ENCODE measurements around the gene BDH2. TPM values are rescaled to one million over a fixed set of nuclear protein-coding genes. Genes with fewer than 3 reads are reported as not detected.

BDH2 gene
- total RNA-seq, 1 experiment from 2014 or later, result 10.1 TPM

DNA sequence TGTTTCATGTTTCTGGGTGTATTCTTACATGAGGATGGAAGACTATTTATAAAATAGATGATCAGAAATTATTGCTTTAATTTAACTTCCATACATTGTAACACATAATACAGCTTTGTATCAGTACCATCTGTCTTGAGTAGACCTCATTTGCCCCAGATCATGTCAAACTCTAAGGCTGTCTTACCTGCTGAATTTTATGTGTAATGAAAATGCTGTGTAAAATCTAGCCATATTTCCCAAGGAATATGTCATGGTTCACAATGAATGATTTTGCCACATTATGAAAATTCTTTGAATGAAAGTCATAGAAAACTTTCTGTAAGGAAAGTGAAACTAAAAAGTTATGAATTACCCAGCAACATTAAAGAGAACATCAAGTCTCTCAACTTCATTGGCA is 7.4 kb downstream of the BDH2 start:
- Histone ChIP-seq H4K20me1 (ENCODE audit: insufficient read depth) (no peaks in the 10 kb centered on the region), H3K9me3 (ENCODE audit: insufficient read depth, low read depth) (no peaks in the 10 kb centered on the region), H3K27me3 (ENCODE audit: insufficient read depth, low read depth) (no peaks in the 10 kb centered on the region), H3K79me2 (ENCODE audit: low read depth) (no peaks in the 10 kb centered on the region), H2AFZ (no peak overlapping the region), H3K4me2 (no peak overlapping the region), H3K27ac (no peak overlapping the region), H3K4me3 (no peak overlapping the region), H3K36me3 (ENCODE audit: low read depth) (no peaks in the 10 kb centered on the region), H3K9me2 (ENCODE audit: insufficient read depth) (no peaks in the 10 kb centered on the region), H3K4me1 (replicated peaks; ENCODE audit: insufficient read depth) (no peaks in the 10 kb centered on the region), H3F3A (ENCODE audit: insufficient read depth, low read depth) (no peaks in the 10 kb centered on the region)
- TF ChIP-seq EZH2 (IDR thresholded peaks at IDR 0.05; ENCODE audit: low read depth), result no peak
- TF ChIP-seq, protein P1, sequence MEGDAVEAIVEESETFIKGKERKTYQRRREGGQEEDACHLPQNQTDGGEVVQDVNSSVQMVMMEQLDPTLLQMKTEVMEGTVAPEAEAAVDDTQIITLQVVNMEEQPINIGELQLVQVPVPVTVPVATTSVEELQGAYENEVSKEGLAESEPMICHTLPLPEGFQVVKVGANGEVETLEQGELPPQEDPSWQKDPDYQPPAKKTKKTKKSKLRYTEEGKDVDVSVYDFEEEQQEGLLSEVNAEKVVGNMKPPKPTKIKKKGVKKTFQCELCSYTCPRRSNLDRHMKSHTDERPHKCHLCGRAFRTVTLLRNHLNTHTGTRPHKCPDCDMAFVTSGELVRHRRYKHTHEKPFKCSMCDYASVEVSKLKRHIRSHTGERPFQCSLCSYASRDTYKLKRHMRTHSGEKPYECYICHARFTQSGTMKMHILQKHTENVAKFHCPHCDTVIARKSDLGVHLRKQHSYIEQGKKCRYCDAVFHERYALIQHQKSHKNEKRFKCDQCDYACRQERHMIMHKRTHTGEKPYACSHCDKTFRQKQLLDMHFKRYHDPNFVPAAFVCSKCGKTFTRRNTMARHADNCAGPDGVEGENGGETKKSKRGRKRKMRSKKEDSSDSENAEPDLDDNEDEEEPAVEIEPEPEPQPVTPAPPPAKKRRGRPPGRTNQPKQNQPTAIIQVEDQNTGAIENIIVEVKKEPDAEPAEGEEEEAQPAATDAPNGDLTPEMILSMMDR (conservative IDR thresholded peaks at IDR 0.05), result no peak
- ChIA-PET CTCF (interaction anchor here (0.7 kb wide), 1 partner anchor 54 kb away, joined by 3 read pairs; no protein-coding TSS in a partner anchor), POLR2A (ENCODE audit: unreplicated experiment) (no interaction called here)
- intact Hi-C loops (cut with micrococcal nuclease; ENCODE audit: unreplicated experiment), result loop anchor here (5.0 to 10.0 kb wide), 4 partner anchors 470 to 827 kb away; partner anchors contain the start of gene SLC39A8
- DNase-seq, result no peak
- no TSS peak for BruUV-seq (replicated peaks)

DNA sequence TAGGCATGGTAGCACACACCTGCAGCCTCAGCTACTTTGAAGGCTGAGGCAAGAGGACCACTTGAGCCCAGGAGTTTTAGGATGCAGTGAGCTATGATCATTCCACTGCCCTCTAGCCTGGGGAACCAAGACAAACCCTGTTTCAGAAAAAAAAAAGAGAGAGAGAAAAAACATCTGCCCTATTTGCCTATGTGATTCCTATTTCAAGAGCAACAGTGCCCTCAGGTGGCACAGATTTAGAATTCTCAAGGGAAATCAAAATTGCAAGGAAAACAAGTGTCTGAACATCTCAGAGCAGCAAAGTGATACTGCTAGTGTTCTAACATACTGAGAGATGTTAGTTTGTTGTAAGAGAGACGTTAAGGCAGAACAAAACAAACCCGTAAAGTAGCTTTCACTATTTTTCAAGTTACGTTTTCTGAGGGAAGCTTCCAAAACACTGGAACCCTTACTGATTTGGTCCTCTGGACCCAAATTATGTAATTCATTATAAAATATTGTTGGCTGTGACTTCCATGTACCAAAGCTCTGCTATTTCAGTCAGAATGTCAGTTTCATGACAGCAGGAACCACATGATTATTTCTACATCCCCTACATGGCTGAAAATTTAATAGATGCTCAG is 7.9 kb downstream of the BDH2 start:
- no peak for TF ChIP-seq EZH2 (IDR thresholded peaks at IDR 0.05; ENCODE audit: low read depth)
- TF ChIP-seq, protein P1 (conservative IDR thresholded peaks at IDR 0.05), result peak; percentile 72
- CTCF ChIA-PET, result interaction anchor here (0.6 to 0.7 kb wide), 4 partner anchors 53 to 661 kb away, joined by 3 to 10 read pairs (median 3); no protein-coding TSS in a partner anchor
- H3F3A ChIP-seq (ENCODE audit: insufficient read depth, low read depth), result no peaks in the 10 kb centered on the region
- BruUV-seq (replicated peaks), result no TSS peak
- H3K27me3 ChIP-seq (ENCODE audit: insufficient read depth, low read depth), result no peaks in the 10 kb centered on the region
- intact Hi-C loops (cut with micrococcal nuclease; ENCODE audit: unreplicated experiment), result loop anchor here (5.0 to 10.0 kb wide), 4 partner anchors 469 to 827 kb away; partner anchors contain the start of gene SLC39A8
- POLR2A ChIA-PET (ENCODE audit: unreplicated experiment), result no interaction called here
- no peak overlapping the region for H2AFZ ChIP-seq
- H3K4me2 ChIP-seq, result no peak overlapping the region
- H3K36me3 ChIP-seq (ENCODE audit: low read depth), result no peaks in the 10 kb centered on the region
- no peaks in the 10 kb centered on the region for H3K4me1 ChIP-seq (replicated peaks; ENCODE audit: insufficient read depth)
- no peaks in the 10 kb centered on the region for H4K20me1 ChIP-seq (ENCODE audit: insufficient read depth)
- H3K79me2 ChIP-seq (ENCODE audit: low read depth), result no peaks in the 10 kb centered on the region
- no peaks in the 10 kb centered on the region for H3K9me3 ChIP-seq (ENCODE audit: insufficient read depth, low read depth)
- peak; percentile 17 to 57 for DNase-seq
- H3K27ac ChIP-seq, result no peak overlapping the region
- no peaks in the 10 kb centered on the region for H3K9me2 ChIP-seq (ENCODE audit: insufficient read depth)
- H3K4me3 ChIP-seq, result no peak overlapping the region

DNA sequence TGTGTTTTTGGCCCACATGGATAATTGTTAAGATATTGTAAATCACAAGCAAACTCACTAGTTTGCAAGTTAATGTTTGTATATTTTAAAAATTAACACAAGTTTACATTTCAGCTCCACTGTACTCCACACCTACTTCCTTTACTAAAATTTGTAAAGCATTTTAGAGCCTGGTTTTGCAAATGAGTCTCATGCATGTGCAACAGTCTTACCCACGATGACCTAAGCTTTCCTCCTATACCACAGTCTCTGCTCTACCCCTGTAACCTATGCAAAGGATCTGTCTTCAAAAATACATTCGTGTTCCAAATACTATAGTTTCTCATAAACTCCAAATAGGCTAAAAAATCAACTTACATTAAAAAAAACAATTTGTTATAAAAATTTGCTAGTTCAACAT is 10.2 kb downstream of the BDH2 start:
- Histone ChIP-seq H2AFZ (no peak overlapping the region), H3K9me3 (ENCODE audit: insufficient read depth, low read depth) (no peaks in the 10 kb centered on the region), H3K4me2 (no peak overlapping the region), H3K79me2 (ENCODE audit: low read depth) (no peaks in the 10 kb centered on the region), H3K36me3 (ENCODE audit: low read depth) (no peaks in the 10 kb centered on the region), H4K20me1 (ENCODE audit: insufficient read depth) (no peaks in the 10 kb centered on the region), H3K4me1 (replicated peaks; ENCODE audit: insufficient read depth) (no peaks in the 10 kb centered on the region), H3K4me3 (no peak overlapping the region), H3K27me3 (ENCODE audit: insufficient read depth, low read depth) (no peaks in the 10 kb centered on the region), H3F3A (ENCODE audit: insufficient read depth, low read depth) (no peaks in the 10 kb centered on the region), H3K27ac (no peak overlapping the region), H3K9me2 (ENCODE audit: insufficient read depth) (no peaks in the 10 kb centered on the region)
- POLR2A ChIA-PET (ENCODE audit: unreplicated experiment), result no interaction called here
- DNase-seq, result no peak
- CTCF ChIA-PET, result no interaction called here
- TF ChIP-seq, protein P1 (conservative IDR thresholded peaks at IDR 0.05), result no peak
- no peak for TF ChIP-seq EZH2 (IDR thresholded peaks at IDR 0.05; ENCODE audit: low read depth)
- BruUV-seq (replicated peaks), result no TSS peak
- intact Hi-C loops (cut with micrococcal nuclease; ENCODE audit: unreplicated experiment), result no loop called here
